HG02759 (cell line): ENCODE measurements around the gene AGMAT.

Experiments
- ATAC-seq: cut with Tn5 transposase; IDR thresholded peaks from one replicate; pipeline ENCODE4 v1.9.1; 2021; ENCODE audit warnings: mild to moderate bottlenecking, moderate library complexity; ENCODE audit not compliant: unreplicated experiment

AGMAT gene

DNA sequence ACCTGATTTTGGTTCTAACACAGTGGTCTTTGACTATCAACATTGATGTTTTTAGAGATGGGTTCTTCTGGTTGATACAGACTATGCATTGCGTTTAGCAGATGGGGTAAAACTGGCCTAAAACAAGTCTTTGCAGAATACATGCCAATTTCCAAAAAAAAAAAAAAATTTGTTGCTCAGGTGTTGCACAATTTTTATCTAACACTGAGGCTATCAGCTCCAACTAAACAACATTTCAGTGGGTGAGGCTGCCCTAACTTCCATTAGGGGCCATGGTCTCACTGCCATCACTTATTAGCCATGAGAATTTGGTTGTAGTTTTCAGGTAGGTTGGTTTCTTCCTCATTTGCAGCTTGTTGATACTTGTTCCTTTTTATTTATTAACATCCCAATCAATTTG is 14.0 kb downstream of the AGMAT start:
- no peak for ATAC-seq

- no peak for ATAC-seq
These were observed 16.3 kb downstream of the AGMAT start for GRCh38 chr1:15568387-15569073.

DNA sequence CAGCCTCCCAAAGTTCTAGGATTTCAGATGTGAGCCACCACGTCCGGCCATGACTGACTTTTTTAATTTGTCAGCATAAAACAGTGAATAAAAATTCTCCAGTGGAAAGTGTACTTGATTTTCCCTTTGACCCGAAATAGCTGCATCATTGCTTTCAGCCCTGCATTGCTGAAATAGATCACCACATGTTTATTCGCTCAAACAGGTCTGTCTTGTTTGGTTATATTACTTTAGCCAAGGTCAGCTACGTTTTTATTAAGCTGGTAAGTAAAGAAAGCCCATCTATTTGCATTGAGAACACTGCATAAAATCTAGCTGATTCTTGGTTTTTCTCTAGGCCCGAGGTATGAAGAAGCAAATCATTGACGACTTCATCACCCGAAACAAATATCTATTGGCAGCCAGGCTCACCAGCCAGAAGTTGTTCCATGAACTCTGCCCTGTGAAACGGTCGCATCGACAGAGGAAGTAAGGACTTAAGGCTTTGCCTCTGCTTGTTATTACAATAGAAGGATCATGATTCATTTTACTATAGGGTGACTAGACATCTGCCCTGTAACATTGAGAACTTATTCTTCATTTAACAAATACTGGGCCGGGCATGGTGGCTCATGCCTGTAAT is 25.6 kb downstream of the AGMAT start:
- no peak for ATAC-seq

DNA sequence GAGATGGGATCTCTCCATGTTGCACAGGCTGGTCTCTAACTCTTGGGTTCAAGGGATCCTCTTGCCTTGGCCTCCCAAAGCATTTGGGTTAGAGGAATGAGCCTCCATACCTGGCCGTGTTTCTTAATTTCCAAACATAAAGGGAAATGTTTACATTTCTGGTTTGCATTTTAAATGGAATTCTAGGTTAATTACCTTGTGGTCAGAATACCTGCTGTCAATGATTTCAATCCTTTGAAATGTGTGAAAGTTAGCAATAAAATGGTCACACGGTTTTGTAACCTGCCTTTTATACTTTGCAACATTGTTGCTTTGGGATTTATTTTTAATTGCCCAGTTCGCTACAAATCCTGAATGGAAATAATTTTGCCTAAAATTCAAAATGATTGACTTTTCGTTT is 26.3 kb downstream of the AGMAT start:
- ATAC-seq = no peak

DNA sequence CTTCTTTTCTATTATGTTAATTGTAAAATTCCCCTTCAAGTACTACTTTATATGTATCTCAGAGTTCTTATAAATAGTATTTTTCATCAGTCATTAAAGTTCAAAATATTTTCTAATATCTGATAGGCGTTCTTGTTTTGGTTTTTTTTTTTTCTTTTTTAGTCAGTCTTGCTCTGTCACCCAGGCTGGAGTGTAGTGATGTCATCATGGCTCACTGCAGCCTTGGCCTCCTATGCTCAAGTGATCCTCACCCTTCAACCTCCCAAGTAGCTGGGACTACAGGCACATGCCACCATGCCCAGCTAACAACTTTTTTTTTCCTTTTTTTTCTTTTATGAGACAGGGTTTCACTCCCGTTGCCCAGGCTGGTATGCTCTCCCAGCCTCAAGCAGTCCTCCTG is 27.3 kb downstream of the AGMAT start:
- ATAC-seq = no peak

- no peak for ATAC-seq
These were observed 27.8 kb downstream of the AGMAT start for GRCh38 chr1:15557008-15557407.

DNA sequence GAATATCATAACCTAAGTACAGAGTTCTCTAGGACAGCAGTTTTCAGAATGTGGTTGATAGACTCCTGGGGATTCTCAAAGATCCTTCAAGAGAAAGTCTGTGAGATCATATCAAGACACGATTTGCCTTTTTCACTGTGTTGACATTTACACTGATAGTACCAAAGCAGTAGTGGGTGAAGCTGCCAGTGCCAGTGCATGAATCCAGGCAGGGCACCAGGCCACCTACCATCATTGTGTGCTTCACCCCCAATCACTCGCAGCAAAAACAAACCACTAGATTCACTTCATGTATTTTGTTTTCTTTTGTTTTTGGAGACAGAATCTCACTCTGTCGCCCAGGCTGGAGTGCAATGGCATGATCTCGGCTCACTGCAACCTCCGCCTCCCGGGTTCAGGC is 34.3 kb downstream of the AGMAT start:
- no peak for ATAC-seq

DNA sequence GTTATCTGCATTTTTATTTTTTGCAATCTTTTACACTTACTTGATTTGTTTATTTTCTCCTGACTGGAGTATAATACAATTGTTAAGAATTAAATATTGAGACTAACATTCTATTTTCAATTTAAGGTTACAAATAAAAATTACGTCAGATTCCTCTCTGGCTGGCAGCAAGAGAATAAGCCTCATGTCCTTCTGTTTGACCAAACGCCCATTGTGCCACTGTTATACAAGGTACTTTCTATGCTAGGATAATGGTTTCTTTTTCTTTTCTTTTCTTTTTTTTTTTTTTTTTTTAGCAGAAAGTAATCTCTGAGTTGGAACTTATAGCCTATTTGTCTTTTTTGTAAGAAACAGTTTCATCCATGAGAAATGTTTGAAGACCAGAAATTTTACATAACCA is 38.2 kb downstream of the AGMAT start:
- ATAC-seq = no peak

GRCh38 chr1:15543589-15544568 is 41.0 kb downstream of the AGMAT start:
- no peak for ATAC-seq

- ATAC-seq = no peak
These were observed 41.6 kb downstream of the AGMAT start for GRCh38 chr1:15543251-15543588.

DNA sequence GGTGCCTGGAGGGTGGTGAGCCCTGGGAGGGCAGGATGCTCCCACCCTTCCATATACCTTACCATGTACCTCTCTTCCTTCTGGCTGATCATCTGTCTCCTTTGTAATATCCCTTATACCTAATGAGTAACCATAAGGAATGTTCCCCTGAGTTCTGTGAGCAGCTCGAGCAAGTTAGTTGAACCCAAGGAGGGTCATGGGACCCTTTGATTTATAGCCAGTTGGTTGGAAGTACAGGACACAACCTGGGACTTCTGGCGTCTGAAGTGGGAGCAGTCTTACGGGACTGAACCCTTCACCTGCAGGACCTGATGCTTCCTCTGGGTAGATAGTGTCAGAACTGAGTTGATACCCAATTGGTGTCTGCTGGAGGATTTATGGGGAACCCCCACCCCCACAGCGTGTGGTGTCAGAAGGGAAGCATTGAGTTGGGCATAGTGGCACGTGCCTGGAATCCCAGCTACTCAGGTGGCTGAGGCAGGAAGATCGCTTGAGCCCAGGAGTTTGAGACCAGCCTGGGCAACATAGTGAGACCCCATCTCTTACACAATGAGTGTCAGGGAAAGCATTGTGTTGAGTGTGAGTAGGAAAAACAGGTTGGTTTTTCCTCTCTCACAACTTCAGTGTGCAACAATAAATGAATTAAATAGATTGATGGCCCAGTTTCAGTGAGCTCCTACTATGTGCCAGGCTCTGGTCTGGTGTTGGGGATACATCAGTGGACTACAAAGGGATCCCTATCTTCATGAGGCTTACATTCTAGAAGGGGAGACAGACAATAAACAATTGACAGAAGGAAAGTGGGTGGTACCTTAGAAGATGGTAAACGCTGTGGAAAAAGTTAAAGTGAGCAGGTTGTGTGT is 42.2 kb downstream of the AGMAT start:
- no peak for ATAC-seq

DNA sequence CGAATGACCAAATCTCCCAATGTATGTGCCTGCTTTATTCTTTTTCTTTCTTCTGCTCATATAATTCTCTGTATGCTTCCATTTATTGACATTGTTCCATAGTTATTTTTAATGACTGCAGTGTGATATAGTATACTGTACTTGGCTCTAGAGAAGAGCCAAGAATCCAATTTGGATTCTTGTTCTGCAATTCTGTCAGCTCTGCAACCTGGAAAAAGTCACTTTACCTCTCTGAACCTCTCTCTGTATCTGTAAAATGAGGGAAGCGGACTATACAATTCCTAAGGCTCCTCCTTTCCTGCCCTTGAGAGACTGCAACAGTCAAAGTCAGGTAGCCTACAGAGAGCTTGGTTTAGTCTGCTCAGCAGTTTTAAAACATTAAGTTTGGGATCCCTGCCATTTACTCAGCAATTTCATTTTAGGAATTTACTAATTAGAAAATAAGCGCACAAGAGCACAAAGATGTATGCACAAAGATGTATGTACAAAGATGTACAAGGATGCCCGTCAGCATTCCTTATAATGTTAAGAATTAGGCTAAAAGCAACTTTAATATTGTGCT is 43.5 kb downstream of the AGMAT start:
- ATAC-seq = no peak

DNA sequence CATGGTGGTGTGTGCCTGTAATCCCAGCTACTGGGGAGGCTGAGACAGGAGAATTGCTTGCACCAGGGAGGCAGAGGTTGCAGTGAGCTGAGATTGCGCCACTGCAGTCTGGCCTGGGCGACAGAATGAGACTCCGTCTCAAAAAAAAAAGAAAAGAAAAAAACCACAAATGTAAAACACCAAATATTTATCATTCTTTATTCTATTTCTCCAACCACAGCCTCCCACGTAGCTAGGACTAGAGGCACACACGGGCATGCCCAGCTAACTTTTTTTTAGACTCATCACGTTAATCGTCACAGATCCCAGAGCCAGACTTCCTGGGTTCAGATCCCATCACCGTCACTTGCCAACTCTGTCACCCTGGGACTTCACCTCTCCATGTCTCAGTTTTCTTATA is 44.7 kb downstream of the AGMAT start:
- no peak for ATAC-seq

- ATAC-seq = no peak
These were observed 46.1 kb downstream of the AGMAT start for GRCh38 chr1:15538771-15539170.

DNA sequence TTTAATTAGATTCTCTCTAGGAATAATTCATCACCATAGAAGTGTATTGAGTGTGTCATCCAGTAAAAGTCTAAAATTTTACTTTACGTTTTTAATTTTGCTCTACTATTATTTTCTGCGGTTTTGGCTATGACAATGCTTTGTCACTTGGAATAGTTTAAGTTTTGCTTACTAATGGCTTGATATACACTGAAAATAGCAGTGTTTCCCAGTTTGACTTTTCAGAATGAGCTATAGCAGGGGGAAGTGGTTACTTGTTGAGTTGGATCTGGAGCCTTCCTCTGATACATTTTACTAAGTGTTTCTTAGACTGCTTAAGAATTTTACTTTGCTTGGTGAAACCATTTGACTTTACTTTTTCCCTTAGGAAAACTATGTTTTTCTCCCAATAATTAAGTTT is 53.2 kb downstream of the AGMAT start:
- ATAC-seq = no peak

GRCh38 chr1:15531003-15531402 is 53.8 kb downstream of the AGMAT start:
- ATAC-seq = no peak

GRCh38 chr1:15526490-15527339 is 58.1 kb downstream of the AGMAT start, which contains the start of gene DNAJC16:
Gene DNAJC16 (plus strand): TSS chr1:15526848. CDS start chr1:15529106, 2,258 bp downstream.
- ATAC-seq = peak; percentile 59

DNA sequence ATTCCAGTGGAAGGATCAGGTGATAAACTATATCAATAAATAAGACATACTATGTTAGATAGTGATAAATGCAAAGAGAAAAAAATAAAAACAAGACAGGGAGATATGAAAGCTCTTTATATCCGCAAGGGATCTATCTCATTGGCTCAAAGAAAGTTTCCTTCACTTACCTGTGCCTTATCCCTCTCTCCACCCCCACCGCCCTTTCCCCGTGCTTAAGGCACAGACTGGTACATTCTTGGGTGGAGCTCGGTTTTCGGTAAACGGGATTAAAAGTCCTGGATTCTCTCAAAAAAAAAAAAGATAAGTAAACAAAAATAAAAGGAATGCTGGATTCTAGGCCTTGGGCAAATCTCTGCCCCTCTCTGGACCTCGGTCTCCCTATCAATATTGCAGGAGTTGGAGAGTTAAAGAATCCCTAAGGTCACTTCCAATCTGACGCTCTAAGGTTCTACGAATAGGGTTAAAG is 58.8 kb downstream of the AGMAT start:
- ATAC-seq = no peak
